ENCODE measurements around the gene CARF.
A peak's percentile ranks its signal among the peaks of the same experiment; 100 is the strongest.
"Not testable (repeated sequence)": the region's sequence is repeated elsewhere in the genome, so short reads cannot be mapped to it uniquely, and the experiment has no call there.

Gene CARF, protein sequence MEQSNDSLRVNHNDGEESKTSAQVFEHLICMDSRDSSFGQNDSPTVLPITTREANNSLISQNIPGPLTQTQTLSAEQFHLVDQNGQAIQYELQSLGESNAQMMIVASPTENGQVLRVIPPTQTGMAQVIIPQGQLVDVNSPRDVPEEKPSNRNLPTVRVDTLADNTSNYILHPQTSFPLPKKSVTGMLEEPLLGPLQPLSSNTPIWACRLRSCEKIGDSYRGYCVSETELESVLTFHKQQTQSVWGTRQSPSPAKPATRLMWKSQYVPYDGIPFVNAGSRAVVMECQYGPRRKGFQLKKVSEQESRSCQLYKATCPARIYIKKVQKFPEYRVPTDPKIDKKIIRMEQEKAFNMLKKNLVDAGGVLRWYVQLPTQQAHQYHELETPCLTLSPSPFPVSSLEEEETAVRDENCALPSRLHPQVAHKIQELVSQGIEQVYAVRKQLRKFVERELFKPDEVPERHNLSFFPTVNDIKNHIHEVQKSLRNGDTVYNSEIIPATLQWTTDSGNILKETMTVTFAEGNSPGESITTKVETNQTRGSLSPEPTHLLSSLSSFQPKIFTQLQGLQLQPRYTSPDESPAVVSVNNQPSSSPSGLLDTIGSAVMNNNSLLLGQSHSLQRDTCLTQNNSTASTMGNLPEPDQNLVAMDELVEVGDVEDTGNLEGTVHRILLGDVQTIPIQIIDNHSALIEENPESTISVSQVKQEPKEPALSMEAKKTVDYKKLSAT

DNA sequence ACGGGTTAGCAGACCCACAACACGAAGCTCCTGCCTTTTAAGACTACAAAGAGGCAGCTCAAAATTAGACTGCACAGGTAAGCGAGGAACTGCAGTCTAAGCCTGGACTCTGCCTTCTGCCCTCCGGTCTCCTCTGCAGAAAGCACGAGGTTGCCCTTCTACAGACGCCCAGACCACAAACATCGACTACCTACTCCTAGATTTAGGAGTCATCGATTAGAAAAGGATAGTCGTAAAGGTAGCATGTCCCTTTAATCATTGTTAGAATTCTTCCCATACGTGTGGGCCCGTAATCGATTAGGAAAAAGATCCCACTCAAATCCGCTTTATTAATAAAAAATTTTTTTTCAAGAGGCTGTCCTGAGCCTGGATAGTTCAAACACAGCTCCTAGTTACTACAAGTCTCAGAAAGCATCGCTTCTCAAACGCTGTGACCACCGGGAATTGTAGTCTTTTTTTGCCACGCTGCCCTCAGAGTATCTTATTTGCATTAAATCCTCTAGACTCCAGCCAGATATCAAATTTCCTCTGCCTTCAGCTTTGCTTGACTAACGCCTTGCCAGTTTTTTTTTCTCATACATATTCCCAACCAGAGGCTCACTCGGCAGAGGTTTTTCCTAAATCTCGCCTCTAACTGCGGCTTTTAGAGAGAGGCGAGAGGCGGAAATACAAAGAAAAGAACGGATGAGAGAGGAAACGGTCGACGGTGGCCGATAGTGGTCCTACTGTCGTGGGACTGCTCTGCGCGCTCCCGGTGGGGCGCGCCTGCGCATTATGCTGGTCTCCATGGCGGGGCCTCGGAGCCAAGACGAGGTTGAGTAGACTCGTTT, at the start of gene CARF, which contains the start of gene WDR12:
CARF (plus strand) TSS at position 764 of the 830 bp plus-strand sequence. CDS start 29,628 bp downstream, outside the sequence.
WDR12 (minus strand) TSS at position 162 of the 830 bp plus-strand sequence. CDS start 197 bp downstream, outside the sequence.
- DNase-seq (ENCODE audit: low read depth, low spot score), result peak; percentile 75

DNA sequence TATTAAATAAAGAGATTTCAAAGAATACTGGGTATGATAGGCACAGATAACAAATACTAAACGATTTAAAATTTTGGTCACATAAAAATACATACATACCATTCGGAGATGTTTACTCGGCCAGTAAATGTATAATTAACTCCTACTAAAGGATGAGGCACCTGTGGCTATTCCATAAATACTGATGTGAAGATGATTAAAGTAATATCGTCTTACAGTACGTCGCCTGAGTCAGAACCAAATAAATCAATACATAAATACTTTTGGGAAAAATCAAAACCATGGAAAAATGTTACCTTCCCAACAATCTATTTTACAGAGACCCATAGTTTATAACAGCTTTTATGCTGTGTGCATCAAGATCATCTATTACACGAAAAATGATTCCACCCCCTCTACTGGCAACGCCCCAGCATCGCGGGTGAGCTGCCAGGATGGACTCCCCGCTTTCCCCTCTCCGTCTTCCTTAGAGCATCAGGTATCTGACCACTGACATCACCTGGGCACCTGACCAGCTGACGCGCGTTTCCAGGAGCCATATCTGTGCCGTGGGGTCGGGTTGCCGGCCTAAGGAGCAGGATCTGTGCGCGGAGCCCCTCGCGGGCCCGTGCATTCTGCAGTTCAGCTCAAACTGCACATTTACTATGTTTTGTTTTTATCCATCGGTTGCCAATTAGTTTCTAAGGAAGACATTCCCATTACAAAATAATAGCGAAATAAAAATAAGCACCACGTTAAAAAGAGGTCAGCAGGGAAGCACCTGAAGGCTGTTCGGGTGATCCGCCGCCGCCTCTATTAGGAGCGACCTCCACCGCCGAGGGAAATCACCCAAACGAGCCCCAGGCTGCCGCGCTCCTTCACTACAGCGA, 41.4 kb upstream of the CARF start:
- DNase-seq (ENCODE audit: low read depth, low spot score), result peak; percentile 27

DNA sequence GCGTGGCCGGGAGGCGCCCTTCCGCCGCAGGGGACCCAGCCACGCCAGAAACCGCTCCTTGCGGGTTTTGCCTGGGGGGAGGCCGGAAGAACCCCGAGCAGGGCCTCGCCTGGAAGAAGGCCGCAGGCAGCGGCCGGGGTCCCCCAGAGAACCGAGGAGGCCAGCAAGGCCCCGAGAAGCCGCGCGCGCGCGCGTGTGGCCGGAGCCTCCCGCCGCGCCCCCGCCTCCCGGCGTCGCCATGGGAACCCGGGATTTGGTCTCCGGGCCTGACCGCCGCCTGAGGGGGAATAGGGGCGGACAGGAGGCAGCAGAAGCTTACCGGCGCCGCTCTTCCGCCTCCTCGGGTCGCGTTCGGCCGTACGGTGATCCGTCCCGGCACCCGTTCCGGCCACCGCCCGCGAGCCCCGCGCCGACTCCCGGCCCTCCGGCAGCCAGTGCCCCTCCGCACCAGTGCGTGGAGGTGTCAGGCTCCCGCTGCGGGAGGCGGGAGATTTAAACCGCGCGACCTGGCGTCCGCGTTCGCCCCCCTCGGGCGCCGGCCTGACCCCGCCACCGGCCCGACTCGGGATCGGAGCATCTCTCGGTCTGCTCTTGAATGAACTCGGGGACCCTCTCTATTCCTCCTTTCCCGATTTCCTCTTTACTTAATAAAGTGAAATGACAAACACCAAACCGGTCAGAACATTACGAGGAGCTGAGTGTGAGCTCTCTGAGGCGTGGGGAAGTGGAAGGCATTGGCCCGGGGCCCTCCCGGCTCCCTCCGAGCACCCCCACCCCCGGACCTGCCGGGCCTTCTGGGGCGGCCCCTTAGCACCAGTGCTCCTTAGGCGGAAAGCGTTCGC, 40.6 kb upstream of the CARF start, which contains the start of gene ICA1L:
ICA1L (minus strand) TSS at position 467 of the 842 bp plus-strand sequence. CDS start 42,757 bp downstream, outside the sequence.
- peak; percentile 22 for DNase-seq (ENCODE audit: low read depth, low spot score)

DNA sequence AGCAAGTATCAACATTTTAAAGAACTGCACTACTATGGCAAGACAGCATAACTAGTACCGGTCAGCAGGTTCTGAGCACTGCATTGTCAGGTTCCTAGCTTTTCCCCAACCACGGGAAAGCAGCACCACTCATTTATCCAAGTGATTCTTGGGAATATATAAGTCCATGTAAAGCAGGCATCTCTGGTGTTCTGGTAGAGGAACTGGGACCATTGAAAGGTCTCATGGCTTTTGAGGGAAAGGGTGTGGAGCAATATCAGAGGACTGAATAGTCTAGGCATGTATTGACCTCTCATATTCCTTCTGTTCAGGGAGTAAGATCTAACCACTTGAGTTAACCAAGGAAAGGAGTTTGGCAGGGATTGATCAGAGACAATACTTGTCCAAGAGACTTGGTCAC, 34.4 kb upstream of the CARF start:
- no peak for DNase-seq (ENCODE audit: low read depth, low spot score)

DNA sequence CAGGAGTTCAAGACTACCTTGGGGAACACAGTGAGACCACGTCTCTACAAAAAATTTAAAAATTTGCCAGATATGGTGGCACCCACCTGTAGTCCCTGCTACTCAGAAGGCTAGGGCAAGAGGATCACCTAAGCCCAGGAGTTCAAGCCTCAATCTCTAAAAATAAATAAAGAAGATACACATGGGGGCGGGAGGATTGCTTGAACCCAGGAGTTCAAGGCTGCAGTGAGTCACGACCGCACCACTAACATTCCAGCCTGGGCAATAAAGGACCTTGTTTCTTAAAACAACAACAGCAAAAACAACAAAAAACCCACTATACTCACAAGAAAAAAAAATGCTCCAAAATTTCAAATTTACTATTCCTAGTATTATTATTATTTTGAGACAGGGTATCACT, 30.5 kb upstream of the CARF start:
- no peak for DNase-seq (ENCODE audit: low read depth, low spot score)

DNA sequence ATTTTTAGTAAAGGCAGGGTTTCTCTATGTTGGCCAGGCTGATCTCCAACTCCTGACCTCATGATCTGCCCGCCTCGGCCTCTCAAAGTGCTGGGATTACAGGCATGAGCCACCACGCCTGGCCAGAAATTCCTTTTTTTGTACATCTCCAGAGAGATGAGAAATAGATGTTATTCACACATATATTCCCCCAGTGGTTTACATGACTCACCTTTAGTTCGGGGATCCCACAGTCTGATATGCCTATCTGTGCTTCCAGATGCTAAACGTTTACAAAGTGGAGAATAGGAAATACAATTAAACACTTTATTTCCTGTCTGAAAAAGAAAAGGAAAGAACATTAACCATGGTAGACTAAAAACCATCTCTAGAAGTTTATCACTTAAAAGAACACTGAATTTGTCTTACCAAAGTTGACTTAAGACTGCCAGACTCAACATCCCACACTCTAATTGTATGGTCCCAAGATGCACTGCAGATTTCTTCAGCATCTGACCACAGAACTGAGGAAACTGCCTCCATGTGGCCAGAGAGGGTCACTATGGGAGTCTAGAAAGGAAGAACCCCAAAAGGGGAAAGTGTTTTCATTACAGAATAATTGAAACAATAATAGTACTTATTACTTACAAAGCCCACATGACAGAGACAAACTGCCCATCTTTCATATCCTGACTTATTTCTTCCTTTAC, 27.9 kb upstream of the CARF start:
- no peak for DNase-seq (ENCODE audit: low read depth, low spot score)

DNA sequence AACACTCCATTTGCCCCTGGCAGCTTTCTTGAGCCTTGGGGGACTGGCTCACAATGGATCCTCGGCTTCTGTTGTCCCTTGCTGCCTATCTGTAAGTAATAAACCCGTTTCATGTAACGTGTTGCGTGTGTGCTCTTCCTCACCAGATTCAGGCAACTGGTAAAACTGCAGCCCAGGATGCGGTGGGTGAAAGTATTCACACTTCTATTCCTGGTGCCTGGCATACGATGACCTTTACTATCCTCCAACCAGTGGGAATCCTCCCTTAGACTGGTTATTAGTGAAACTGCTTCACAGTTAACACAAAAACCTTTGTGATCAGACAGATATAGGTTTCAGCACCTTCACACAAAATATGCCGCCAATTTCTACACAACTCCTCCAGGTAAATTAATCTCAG, 26.9 kb upstream of the CARF start:
- DNase-seq (ENCODE audit: low read depth, low spot score), result no peak

DNA sequence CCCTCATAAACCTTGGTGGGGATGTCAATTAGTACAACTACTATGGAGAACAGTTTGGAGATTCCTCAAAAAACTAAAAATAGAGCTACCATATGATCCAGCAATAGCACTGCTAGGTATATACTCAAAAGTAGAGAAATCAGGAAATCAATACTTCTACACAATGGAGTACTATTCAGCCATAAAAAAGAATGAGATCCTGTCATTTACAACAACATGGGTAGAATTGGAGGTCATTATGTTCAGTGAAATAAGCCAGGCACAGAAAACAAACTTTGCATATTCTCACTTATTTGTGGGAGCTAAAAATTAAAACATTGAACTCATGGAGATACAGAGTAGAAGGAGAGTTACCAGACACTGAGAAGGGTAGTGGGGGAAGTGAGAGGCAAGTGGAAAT, 6.6 kb upstream of the CARF start:
- DNase-seq (ENCODE audit: low read depth, low spot score), result not testable (repeated sequence)

DNA sequence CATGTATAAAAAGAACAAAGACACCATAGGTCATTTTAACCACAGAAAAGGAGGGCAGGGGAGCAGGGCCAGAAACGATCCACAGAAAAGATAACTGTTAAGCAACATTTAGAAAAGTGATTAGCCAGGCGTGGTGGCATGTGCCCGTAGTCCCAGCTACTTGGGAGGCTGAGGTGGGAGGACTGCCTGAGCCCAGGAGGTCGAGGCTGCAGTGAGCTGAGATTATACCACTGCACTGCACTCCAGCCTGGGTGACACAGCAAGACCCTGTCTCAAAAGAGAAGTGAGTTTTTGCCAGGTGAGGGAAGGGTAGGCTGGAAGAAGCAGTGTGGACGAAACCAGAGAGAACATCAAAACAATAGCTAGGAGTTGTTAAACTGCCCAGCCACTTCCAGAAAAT, 3.9 kb upstream of the CARF start:
- no peak for DNase-seq (ENCODE audit: low read depth, low spot score)

DNA sequence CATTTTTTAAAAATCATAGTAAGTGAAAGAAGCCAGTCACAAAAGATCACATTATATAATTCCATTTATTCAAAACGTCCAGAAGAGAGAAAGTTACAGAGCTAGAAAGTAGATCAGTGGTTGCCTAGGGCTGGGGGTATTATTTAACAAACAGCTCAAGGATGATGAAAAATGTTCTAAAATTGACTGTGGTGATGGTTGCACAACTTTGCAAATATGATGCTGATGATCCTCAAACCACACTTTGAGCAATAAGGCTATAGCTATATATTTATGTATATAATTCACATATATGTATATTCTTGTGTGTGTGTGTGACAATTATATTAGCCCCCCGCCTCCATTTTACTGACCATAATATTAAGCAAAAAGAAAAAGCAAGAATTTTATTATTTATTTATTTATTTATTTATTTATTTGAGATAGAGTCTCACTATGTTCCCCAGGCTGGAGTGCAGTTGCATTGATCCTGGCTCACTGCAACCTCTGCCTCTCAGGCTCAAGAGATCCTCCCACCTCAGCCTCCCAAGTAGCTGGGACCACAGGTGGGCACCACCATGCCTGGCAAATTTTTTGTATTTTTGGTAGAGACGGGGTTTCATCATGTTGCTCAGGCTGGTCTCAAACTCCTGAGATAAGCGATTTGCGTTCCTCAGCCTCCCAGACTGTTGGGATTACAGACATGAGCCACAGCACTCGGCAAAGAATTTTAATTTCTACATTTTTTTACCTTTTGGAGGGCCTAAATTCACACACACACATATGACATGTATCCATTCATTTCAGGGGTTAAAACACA, 2.5 kb upstream of the CARF start:
- no peak for DNase-seq (ENCODE audit: low read depth, low spot score)

DNA sequence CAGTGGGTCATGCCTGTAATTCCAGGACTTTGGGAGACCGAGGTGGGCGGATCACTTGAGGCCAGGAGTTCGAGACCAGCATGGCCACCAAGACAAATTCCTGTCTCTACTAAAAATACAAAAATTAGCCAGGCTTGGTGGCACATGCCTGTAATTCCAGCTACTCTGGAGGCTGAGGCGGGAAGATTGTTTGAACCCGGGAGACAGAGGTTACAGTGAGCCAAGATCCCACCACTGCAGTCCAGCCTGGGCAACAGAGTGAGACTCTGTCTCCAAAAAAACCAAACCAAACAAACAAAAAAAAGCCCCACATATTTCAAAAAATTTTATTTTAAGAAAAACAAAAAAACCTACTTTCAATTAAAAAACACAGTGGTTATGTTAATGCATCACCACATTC, 1.8 kb upstream of the CARF start:
- DNase-seq (ENCODE audit: low read depth, low spot score), result not testable (repeated sequence)

DNA sequence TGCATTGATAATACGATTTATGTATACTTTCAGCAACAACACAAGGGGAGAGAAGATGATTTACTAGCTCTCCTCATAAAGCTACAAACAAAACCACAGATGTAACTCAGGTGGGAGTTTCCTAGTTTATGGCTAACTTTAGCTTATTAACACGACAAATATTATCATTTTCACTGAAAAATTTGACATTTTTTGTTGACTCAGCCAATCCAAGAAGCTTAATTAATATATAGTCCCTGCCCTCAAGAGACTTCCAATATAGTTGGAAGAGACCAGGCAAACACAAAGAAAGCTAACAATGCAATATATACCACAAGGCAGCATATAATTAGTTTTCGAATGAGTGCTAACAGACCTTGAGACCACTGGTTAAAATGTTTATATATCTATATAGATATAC, 1.4 kb upstream of the CARF start:
- DNase-seq (ENCODE audit: low read depth, low spot score), result no peak

DNA sequence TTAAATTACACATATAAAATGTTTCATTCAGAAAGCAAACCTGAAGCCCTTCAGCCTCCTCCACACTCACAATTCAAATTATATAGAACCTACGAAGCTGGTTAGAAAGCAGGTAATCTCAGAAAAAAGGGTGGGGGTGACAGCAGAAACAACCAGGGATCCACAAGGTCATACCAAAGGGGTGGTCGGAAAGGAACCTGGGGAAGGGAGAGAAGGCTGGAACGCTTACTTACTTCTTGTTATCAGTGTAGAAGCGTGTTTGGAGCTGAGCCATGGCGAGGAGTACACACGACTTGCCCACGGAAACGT, 918 bp upstream of the CARF start:
- DNase-seq (ENCODE audit: low read depth, low spot score), result no peak

DNA sequence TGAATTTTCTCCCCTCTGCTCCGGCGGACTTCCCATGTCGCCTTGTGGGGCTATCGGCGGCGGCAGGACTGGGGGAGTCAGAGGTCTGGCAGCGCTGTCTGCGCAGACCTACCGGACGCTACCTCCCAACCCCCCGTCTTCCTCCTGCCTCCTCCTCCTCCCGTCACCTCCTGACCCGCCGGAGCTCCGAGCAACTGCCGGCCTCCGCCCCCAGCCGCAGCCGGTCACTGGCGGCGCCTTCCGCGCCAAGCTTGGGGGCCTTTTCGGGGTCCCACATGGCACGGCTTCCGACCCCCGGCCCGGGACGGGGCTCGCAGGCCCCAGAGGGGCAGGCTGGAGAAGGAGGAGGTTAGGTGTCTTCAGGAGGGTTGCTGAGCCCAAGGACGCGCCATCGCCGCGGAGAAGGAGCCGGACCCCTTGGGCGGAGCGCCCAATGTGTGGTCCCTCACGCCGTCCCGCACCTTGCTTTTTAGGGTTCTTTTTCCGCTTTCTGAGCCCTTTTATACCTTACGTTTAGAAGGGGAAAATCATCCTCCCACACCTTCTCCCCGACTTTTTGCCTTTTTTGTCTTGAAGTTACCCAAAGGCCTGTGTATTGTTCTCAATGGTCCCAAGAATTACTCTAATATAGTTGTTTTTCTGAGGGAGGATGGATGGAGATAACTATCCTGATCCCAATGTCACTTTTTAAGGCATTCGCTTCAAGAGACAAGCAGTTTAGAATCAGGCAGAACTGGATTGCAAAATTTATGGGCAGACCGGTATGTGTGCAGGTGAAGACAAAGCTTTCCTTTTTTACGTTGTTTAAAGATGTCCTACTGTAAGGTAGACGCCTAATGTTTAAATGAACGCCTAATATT, 497 bp downstream of the CARF start:
- DNase-seq (ENCODE audit: low read depth, low spot score), result not testable (repeated sequence)

DNA sequence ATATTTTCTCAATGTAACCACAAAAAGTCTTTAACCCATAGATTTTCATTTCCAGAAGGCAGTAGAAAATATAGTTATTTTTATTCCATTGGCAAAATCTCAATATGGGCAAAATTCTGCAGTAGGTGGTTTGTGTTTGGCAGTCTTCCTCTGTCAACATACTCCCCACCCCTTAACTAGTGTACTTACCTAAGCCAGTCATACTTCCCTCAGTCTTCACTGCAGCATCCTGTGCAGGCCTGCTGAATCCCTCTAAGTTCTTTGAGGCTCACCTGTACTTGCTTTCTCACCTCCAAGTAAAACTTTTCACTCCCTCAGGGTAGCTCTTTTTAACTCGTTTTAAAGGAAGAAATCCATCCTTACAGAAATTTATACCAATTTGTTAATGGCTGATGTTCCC, 6.8 kb downstream of the CARF start:
- DNase-seq (ENCODE audit: low read depth, low spot score), result no peak

DNA sequence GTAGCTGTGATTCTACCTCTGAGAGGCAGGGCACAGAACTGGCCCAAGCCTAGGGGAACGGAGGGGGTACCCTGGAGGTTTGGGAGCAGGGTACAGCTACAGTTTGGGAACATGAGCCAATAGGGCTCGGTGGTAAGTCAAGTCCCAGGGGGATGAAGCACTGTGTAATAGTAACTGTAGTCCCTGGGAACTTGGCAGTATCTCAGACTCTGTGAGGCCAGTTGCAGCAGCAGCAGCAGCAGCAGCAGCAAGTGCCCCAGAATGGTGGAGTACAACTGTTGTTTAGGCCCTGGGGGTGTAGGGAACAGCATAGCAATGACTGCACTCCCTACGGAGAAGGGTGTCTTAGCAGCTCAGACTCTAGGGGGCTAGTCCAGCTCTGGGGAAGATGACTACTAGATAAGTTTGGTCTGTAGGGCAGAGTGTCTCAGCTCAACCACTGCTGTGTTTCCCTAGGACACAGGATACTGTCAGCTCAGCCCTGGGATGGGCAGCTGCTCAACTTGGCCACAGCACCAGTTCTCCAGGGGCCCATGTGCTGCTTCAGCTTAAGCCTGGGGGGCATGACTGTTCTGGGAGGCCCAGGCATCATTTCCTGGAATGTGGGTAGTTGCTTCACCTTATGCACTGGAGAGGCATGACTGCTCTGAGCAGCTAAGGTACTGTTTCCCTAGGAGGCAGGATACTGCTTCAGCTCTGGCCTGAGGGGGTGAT, 20.5 kb downstream of the CARF start:
- DNase-seq (ENCODE audit: low read depth, low spot score), result no peak

DNA sequence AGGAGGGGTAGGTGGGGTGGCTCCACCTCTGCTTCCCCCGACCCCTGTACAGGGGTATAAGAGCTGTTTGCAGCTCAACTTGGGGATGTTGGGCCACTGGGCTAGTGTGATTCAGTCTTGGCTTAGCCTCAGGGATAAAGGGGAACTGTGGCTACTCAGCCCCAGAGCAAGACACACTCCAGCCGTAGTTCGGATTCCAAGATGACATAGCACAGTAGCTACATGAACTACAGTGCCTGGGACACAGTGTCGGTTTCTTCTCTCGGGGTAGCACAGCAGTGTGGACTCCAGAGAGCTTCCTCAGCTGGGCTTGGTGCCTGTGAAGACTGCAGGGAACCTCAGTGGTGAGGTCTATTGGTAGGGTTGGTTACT, 21.1 kb downstream of the CARF start:
- no peak for DNase-seq (ENCODE audit: low read depth, low spot score)

Data from activated naive CD8-positive, alpha-beta T cell treated with anti-CD3 and anti-CD28 coated beads, Interleukin-2, amount 50 U/mL, for 16 hours (primary cell).